GM18870 (cell line): ENCODE results near the gene SCPEP1.

Experiments used
- ATAC-seq: cut with Tn5 transposase; IDR thresholded peaks from one replicate; pipeline ENCODE4 v1.9.1; 2021; ENCODE audit warnings: moderate library complexity; ENCODE audit not compliant: unreplicated experiment

The SCPEP1 gene

DNA sequence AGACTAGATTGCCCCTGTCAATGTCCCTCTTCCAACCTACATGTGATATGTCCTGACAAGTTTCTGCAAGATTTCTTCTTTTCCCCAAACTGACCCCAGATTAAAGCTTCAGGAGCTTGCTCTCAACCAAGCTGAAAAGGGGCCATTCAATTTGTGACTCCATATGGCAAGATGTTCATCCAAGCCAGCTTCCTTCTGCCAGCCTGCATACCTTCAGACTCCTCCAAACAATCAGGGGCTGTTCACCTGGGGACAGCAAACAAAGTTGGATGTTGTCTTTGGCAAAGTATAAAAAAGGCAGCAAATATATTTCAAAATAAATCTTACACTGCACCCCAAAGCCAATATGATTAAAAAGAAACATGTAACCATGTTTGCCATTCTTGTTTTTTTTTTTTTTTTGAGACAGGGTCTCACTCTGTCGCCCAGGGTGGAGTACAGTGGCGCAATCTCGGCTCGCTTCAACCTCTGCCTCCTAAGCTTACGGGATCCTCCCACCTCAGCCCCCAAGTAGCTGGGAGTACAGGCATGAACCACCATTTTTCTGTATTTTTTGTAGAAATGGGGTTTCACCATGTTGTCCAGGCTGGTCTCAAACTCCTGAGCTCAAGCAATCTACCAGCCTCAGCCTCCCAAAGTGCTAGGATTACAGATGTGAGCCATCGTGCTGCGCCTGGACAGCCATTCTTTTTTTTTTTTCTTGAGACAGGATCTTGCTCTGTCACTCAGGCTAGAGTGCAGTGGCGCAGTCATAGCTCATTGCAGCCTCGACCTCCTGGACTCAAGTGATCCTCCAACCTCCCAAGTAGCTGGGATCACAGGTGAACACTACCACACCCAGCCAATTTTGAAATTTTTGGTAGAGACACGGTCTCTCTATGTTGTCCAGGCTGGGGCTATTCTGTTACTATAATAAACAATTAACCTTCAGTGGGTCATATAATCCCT is 57.1 kb downstream of the SCPEP1 start:
- no peak for ATAC-seq

DNA sequence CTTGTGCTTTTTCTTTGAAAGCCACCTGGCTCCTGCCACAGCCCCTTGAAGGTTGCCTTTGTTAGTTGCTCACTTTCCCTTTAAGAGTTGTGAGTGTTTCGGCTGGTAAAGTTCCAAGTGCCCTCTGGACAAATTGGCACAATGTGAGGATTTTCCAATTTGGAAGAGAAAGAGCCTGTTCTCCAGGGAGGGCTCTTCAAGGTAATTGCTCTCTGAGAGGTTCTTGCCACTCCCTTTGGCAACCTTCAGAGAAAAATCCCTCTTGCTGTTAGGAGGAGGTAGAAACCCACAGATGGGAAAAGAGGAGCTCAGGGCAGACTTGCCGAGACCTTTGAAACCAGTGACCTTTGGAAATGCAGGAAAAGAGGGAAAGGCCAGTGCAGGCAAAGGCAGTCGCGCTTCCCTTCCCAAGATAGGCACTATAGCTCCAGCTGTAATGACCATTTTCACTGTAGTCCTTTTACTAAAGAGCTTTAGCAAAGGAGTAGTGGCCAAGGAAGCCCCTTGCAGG is 58.1 kb downstream of the SCPEP1 start:
- no peak for ATAC-seq

DNA sequence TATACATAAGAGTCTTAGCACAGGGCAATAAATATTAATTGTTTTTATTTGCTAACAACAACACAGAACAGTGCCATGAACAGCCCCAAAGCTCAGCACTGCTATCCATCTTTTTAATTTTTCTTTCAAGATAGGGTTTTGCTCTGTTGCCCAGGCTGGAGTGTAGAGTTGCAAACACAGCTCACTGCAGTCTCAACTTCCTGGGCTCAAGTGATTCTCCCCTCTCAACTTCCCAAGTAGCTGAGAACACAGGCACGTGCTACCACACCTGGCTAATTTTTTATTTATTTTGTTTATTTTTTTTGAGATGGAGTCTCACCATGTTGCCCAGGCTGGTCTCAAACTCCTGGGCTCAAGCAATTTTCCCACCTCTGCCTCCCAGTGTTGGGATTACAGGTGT is 59.5 kb downstream of the SCPEP1 start:
- ATAC-seq, result no peak

DNA sequence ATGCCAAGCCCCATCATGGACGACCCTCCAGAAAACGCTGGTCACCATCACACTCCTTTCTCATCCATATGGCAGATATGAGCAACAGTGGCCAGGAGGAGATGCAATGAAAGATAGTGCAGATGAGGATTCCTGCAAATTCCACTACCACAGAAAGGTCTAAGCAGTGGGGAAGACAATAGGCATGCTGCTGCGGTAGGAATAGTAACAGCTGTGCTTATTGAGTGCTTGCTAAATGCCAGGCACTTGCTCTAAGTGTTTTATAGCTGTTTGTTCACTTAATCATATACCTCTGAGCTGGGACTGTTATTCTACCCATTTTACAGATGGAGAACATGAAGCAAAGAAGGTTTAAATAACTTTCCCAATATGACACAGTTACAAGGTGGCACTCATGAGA is 60.6 kb downstream of the SCPEP1 start:
- ATAC-seq, result no peak

DNA sequence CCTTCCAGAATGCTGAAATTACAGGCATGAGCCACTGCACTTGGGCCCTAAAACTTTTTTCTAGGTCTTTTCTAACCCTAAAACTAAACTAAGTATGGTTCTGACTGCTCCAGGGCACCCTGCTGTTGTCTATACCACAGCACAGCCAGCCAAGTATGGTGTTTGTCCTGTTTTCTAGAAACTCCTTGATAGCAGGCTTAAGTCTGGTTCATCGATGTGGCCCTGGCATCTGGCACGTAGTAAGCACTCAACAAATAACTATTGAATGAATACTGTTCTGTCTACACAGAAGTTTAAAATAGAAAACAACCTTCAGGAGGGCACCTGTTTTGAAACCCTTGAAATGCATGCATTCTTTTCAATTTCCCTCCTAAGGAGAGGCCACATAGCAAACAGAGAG is 62.6 kb downstream of the SCPEP1 start:
- no peak for ATAC-seq

DNA sequence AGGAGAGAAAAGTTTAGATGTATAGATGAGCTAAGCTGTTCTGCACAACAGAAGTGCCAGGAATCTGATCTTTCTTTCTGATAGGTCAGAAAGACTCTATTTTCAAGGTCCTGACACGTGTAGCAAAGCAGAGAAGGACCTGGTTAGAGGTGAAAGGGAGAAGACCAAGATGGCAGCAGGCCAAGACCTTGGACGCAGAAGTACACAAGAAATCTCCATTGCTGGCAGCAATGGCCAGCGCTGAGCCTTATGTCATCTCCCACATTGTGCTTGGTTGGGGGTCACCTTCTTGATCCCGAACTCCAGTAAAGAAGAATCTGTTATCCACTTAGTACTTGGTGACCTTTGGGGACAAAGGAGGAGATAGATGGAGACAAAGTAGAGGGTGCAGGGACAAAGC is 65.3 kb downstream of the SCPEP1 start:
- ATAC-seq, result no peak

DNA sequence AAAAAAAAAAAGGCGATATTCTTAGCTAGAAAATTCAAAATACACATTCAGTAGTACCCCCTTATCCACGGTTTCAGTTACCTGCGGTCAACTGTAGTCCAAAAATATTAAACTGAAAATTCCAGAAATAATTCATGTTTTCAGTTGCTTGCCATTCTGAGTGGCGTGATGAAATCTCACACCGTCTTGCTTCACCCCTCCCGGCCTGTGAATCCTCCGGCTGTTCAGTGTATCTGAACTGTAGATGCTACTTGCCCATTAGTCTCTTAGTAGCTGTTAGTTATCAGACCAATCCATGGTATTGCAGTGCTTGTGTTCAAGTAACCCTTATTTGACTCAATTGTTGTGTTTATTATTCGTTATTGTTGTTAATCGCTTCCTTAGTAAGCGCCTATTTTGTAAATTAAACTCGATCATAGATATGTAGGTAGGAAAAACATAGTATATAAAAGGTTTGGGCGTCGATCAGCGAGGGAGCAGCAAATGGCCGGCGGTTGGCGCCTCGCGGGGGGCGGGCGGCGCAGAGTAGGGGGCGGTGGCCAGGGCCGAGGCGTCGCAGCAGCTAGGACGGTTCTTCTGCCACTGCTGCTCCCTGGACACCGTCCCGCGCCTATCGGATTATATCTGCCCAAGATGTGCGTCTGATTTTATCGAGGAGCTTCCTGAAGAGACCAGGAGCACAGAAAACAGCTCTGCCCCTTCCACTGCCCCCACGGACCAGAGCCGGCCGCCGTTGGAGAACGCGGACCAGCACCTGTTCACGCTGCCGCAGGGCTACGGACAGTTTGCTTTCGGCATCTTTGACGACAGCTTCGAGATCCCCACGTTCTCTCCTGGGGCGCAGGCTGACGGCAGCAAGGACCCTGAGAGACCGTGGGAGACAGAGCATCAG is 67.3 kb downstream of the SCPEP1 start:
- no peak for ATAC-seq

DNA sequence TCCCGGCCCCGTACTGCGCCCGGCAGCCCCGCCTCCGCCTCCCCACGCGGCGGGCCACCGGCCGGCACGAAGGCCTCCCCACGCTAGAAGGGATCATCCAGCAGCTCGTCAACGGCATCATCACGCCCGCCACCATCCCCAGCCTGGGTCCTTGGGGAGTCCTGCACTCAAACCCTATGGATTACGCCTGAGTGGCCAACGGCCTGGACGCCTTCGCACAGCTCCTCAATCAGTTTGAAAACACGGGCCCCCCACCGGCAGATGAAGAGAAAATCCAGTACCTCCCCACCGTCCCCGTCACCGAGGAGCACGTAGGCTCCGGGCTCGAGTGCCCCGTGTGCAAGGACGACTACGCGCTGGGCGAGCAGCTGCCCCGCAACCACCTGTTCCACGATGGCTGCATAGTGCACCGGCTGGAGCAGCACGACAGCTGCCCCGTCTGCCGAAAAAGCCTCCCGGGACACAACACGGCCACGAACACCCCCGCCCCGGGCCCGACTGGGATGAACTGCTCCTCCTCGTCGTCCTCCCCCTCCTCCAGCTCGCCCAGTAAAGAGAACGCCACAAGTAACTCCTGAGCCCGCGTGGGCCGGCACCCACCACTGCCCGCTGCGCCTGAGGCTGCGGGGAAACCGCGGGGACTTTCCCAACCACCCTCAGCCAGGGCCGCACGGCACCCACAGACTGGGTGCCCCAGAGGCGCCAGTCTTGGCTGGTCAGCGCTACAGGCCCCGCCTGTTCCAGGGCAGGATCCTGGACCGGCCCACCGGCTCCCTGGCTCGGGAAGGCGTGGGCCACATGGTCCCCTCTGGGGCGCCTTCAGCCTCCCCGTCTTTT is 68.2 kb downstream of the SCPEP1 start:
- peak; percentile 55 for ATAC-seq

DNA sequence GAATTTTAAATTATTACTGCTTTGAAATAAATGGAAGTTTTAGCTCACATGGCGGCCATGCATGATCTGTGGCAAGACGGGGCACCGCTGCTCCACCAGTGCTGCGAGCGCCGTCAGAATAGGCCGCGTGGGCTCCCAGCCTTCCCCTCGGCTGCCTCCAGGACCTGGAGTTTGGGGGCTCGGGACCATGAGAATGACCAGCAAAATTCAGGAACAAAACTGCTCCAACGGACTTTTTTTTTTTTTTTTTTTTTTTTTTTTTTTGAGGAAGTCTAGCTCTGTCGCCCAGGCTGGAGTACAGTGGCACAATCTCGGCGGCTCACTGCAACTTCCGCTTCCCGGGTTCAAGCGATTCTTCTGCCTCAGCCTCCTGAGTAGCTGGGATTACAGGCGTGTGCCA is 68.8 kb downstream of the SCPEP1 start:
- ATAC-seq, result no peak

DNA sequence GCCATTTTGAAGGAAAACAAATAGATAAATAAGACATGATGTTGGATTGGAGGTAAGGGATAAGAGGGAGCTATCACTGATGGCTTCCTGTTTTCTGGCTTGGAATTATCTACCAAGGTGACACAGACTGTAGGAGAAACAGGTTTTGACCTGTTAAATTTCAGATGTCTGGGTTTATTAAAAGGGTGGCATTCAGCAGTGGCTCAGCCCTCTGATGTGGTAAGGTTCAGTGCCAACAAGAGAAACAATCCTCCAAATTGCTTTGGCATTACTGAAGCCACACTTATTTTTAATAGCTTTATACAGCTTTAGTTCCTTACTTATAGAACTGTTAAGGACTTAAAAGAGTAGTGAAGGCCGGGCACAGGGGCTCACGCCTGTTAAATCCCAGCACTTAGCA is 70.2 kb downstream of the SCPEP1 start:
- no peak for ATAC-seq

DNA sequence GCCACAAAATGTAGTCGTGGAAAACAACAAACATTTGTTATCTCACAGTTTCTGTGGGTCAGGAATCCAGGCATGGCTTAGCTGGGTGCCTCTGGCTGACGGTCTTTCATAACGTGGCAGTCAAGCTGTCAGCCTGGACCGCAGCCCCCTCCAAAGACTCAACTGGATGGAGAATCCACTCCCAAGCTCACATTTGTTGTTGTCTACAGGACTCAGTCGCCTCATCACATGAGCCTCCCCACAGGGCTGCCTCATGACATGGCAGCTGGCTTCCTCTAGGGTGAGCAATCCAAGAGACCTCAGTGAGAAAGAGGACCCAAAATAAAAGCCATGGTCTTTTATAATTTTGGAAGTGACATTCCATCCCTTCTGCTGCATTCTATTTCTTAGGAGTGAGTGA is 72.4 kb downstream of the SCPEP1 start:
- no peak for ATAC-seq

DNA sequence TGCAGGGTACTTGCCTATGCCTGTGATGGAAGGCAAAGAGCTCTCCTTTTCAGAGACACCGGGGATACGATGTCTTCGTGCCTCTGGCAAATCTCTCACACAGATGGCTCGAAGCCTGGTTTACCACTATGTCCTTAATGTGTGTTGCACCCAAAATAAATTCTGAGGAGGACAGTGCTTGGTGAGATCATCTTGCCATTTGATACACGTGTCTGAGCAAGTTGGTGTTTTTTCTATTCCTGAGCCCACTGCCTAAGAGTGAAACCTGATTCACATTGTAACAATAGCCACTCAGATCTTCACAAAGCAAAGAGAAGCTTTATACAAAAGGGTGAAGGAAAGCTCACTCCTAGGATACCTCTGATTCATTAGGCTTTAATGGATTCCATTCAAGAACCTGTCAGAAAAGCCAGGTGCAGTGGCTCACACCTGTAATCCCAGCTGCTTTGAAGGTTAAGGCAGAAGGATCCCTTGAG is 74.0 kb downstream of the SCPEP1 start:
- ATAC-seq, result no peak
